Measurements from ENCODE around the gene FREM3. TPM values are rescaled to one million over a fixed set of nuclear protein-coding genes. Genes with fewer than 3 reads are reported as not detected.

Gene FREM3
- total RNA-seq, 4 donors from 2014 or later, result not detected

- TF ChIP-seq CTCF (IDR thresholded peaks at IDR 0.05; ENCODE audit: low read depth), result no peak
Observed at GRCh38 chr4:143554728-143555597, 145.5 kb downstream of the FREM3 start.

GRCh38 chr4:143549928-143550327 lies 150.5 kb downstream of the FREM3 start:
- no peak for TF ChIP-seq CTCF (IDR thresholded peaks at IDR 0.05; ENCODE audit: low read depth)

- TF ChIP-seq CTCF (IDR thresholded peaks at IDR 0.05; ENCODE audit: low read depth), result no peak
Observed at GRCh38 chr4:143539670-143540023, 160.8 kb downstream of the FREM3 start.

GRCh38 chr4:143538979-143539669 lies 161.4 kb downstream of the FREM3 start:
- no peak for TF ChIP-seq CTCF (IDR thresholded peaks at IDR 0.05; ENCODE audit: low read depth)

- TF ChIP-seq CTCF (IDR thresholded peaks at IDR 0.05; ENCODE audit: low read depth), result no peak
Observed at GRCh38 chr4:143531788-143532491, 168.5 kb downstream of the FREM3 start.

GRCh38 chr4:143531380-143531779 lies 169.1 kb downstream of the FREM3 start:
- no peak for TF ChIP-seq CTCF (IDR thresholded peaks at IDR 0.05; ENCODE audit: low read depth)

Other genes starting within 250 kb of the FREM3 start
- gene SMARCA5, start 187.0 kb downstream of the FREM3 start, total RNA-seq, result 10 to 100 TPM; 25.6 to 53.5 (median 30.6) TPM
- 1 to 10 TPM in 3 of 4 donors, under 1 TPM in 1; 0.98 to 3.4 (median 1.7) TPM for gene GYPE, start 204.9 kb upstream of the FREM3 start, total RNA-seq

Data from subcutaneous adipose tissue (tissue), 4 donors.